Uterus (tissue), 4 donors: ENCODE measurements around the gene CLSTN1. TPM values are rescaled to one million over a fixed set of nuclear protein-coding genes. Genes with fewer than 3 reads are reported as not detected.
"Not testable (repeated sequence)": the region's sequence is repeated elsewhere in the genome, so short reads cannot be mapped to it uniquely, and the experiment has no call there.

ENCODE experiments used
- DNase-seq, 2 donors: peaks; one replicate each; pipeline ENCODE4 v3.0.0-alpha.2; 2019 to 2020
- H3K27ac ChIP-seq, 2 donors: fragments of 200-600 bp; sonication (generic); 1 replicate in 1 of 2; 2 replicates in 1 of 2; pipeline ENCODE4 v1.5.1; 2016 to 2018
- H3K27me3 ChIP-seq, 2 donors: fragments of 200-600 bp; sonication (generic); one replicate each; pipeline ENCODE4 v1.5.1; 2018 to 2019; ENCODE audit warnings: control low read depth in 1 of 2
- H3K36me3 ChIP-seq, 2 donors: fragments of 200-600 bp; sonication (generic); one replicate each; pipeline ENCODE4 v1.5.1; 2019; ENCODE audit warnings: control low read depth in 1 of 2
- H3K4me1 ChIP-seq, 2 donors: fragments of 200-600 bp; sonication (generic); one replicate each; pipeline ENCODE4 v1.5.1; 2018 to 2019; ENCODE audit warnings: control low read depth in 1 of 2
- H3K4me3 ChIP-seq, 2 donors: fragments of 200-600 bp; sonication (generic); 1 replicate in 1 of 2; 2 replicates in 1 of 2; pipeline ENCODE4 v1.5.1; 2018 to 2019; ENCODE audit warnings: mild to moderate bottlenecking in 1 of 2
- H3K9me3 ChIP-seq, 2 donors: fragments of 200-600 bp; sonication (generic); one replicate each; pipeline ENCODE4 v1.5.1; 2019; ENCODE audit warnings: control low read depth in 1 of 2
- POLR2A ChIP-seq, 2 donors: fragments of 450-650 bp; IDR thresholded peaks; one replicate each; pipeline ENCODE4 v1.6.1; 2016; ENCODE audit warnings: antibody characterized with exemption in 2 of 2, mild to moderate bottlenecking in 1 of 2, moderate library complexity in 1 of 2
- intact Hi-C: fragments of 100-400 bp; cut with DNase I; formaldehyde crosslinking; loops from one replicate; pipeline ENCODE4 v1.15.1; 2023; ENCODE audit warnings: low total_unique reads
- total RNA-seq, 4 donors: library from RNA; depleted of rRNA in 3 of 4; stranded (reverse); fragments of >200 nt in 3 of 4; gene quantifications; one replicate each; pipeline versions ENCODE4 v1.1.0 to v1.2.4, GENCODE V29; 2014 to 2023
- TF ChIP-seq, protein P1 (sequence below), 4 experiments: fragments of 200-600 bp in 2 of 4; fragments of 450-650 bp in 2 of 4; sonication (generic) in 2 of 4; IDR thresholded peaks; one replicate each; pipeline ENCODE4 v1.5.1; 2016 to 2019; ENCODE audit warnings: antibody characterized with exemption in 4 of 4, mild to moderate bottlenecking in 2 of 4, moderate library complexity in 1 of 4
- donor health status: DM: yes; HTN: yes; CAD: no.

Gene CLSTN1
- total RNA-seq, 4 donors from 2014 or later = 46.8 to 184 (median 94.0) TPM

DNA sequence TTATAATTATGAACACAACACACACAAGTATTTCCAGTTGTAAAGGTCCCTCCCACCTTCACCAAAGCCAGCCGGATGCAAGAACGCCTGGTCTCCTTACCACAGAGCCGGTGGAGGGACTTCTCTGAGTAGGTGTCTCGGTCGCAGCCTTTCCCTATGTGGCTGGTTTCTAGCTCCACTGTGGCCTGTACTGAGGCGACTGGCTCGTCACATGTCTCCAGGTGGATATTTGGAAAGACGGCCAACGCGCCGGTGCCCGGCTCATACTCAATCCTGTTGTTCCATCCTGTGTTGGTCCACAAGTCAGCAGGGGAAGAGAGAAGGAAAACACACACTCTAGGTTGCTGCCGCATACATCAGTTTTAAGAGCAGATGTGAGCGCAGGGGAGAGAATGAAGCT, 74.4 kb downstream of the CLSTN1 start:
- Histone ChIP-seq H3K4me1 (no peaks in the 10 kb centered on the region), H3K36me3 (no peaks in the 10 kb centered on the region), H3K9me3 (no peaks in the 10 kb centered on the region), H3K4me3 (no peak overlapping the region), H3K27me3 (no peaks in the 10 kb centered on the region), H3K27ac (no peak overlapping the region)
- intact Hi-C loops = no loop called here
- TF ChIP-seq POLR2A (IDR thresholded peaks at IDR 0.05) = no peak
- TF ChIP-seq, protein P1, sequence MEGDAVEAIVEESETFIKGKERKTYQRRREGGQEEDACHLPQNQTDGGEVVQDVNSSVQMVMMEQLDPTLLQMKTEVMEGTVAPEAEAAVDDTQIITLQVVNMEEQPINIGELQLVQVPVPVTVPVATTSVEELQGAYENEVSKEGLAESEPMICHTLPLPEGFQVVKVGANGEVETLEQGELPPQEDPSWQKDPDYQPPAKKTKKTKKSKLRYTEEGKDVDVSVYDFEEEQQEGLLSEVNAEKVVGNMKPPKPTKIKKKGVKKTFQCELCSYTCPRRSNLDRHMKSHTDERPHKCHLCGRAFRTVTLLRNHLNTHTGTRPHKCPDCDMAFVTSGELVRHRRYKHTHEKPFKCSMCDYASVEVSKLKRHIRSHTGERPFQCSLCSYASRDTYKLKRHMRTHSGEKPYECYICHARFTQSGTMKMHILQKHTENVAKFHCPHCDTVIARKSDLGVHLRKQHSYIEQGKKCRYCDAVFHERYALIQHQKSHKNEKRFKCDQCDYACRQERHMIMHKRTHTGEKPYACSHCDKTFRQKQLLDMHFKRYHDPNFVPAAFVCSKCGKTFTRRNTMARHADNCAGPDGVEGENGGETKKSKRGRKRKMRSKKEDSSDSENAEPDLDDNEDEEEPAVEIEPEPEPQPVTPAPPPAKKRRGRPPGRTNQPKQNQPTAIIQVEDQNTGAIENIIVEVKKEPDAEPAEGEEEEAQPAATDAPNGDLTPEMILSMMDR (IDR thresholded peaks at IDR 0.05) = no peak
- no peak for DNase-seq

DNA sequence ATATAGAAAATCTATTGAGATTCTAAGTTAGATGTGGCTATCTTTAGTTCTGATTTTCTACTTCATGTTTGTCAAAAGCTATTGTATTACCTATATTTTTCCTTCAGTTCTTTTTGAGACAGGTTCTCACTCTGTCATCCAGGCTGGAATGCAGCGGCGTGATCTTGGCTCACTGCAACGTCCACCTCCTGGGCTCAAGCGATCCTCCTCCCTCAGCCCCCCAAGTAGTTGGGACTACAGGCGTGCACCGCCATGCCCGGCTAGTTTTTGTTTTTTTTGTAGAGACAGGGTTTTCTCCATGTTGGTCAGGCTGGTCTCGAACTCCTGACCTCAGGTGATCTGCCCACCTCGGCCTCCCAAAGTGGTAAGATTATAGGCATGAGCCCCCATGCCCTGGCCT, 75.4 kb downstream of the CLSTN1 start:
- H3K4me1 ChIP-seq, H3K36me3 ChIP-seq, intact Hi-C loops, H3K4me3 ChIP-seq, DNase-seq, H3K9me3 ChIP-seq, H3K27me3 ChIP-seq, H3K27ac ChIP-seq: not testable (repeated sequence)

DNA sequence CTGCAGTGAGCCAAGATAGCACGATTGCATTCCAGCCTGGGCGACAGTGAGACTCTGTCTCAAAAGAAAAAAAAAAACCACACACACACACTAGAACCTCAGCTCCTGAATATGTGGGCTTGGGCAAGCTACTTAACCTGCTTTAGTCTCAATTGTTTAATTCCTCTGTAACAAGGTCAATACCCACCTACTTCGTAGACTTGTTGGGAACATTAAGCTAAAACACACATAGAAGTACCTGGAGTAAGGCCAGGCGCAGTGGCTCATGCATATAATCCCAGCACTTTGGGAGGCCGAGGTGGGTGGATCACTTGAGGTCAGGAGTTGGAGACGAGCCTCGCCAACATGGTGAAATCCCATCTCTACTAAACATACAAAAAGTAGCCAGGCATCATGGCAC, 77.1 kb downstream of the CLSTN1 start:
- Histone ChIP-seq H3K27ac (no peak overlapping the region), H3K9me3 (no peaks in the 10 kb centered on the region), H3K36me3 (no peaks in the 10 kb centered on the region), H3K27me3 (no peaks in the 10 kb centered on the region), H3K4me3 (no peak overlapping the region), H3K4me1 (no peaks in the 10 kb centered on the region)
- no peak for TF ChIP-seq POLR2A (IDR thresholded peaks at IDR 0.05)
- TF ChIP-seq, protein P1 (IDR thresholded peaks at IDR 0.05) = no peak
- no peak for DNase-seq
- intact Hi-C loops = no loop called here

GRCh38 chr1:9746211-9746610, 77.6 kb downstream of the CLSTN1 start:
- TF ChIP-seq, protein P1 (IDR thresholded peaks at IDR 0.05) = no peak
- no peak for TF ChIP-seq POLR2A (IDR thresholded peaks at IDR 0.05)
- Histone ChIP-seq H3K4me3 (no peak overlapping the region), H3K4me1 (no peaks in the 10 kb centered on the region), H3K27ac (no peak overlapping the region), H3K9me3 (no peaks in the 10 kb centered on the region), H3K36me3 (no peaks in the 10 kb centered on the region), H3K27me3 (no peaks in the 10 kb centered on the region)
- intact Hi-C loops = no loop called here
- no peak for DNase-seq

DNA sequence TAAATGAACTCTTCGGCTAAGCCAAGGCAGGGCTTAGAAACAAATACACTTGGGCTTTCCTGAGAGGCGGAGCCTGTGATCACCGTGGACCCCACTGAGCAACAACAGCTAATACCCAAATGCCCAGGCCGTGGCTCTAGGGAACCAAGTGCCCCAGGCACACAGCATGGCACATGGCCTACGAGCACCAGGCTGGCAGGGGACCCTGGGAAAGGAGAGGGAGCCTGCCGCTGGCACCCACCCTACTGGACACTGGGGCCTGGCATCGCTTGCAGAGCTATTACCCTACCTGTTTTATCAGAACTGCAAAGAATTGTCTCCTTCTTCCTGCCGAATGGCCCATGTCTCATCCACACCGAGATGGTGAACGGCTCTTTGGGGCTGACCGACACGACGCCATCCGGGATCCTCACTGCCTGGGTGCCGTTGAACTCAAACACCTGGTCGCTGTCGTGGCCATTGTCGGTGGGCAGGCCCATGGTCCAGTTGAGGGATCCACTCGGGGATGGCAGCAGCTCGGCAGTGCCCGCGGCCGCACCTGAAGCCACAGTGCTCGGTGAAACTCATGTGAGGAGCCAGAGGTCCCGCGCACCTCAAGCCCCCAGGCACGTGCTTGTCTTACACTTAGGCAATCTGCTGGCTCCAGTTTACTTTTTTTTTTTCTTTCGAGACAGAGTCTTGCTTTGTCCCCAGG, 79.5 kb downstream of the CLSTN1 start:
- no peak for DNase-seq
- Histone ChIP-seq H3K36me3 (no peaks in the 10 kb centered on the region), H3K9me3 (no peaks in the 10 kb centered on the region), H3K27me3 (no peaks in the 10 kb centered on the region), H3K4me3 (no peak overlapping the region), H3K27ac (no peak overlapping the region), H3K4me1 (no peaks in the 10 kb centered on the region)
- TF ChIP-seq, protein P1 (IDR thresholded peaks at IDR 0.05) = no peak
- no peak for TF ChIP-seq POLR2A (IDR thresholded peaks at IDR 0.05)
- intact Hi-C loops = no loop called here

GRCh38 chr1:9737671-9738070, 86.1 kb downstream of the CLSTN1 start:
- DNase-seq = no peak
- no peaks in the 10 kb centered on the region for H3K4me1 ChIP-seq
- no peak overlapping the region for H3K4me3 ChIP-seq
- H3K27ac ChIP-seq = no peak overlapping the region
- no peaks in the 10 kb centered on the region for H3K36me3 ChIP-seq
- H3K27me3 ChIP-seq = no peaks in the 10 kb centered on the region
- TF ChIP-seq, protein P1 (IDR thresholded peaks at IDR 0.05) = no peak
- TF ChIP-seq POLR2A (IDR thresholded peaks at IDR 0.05) = no peak
- intact Hi-C loops = no loop called here
- no peaks in the 10 kb centered on the region for H3K9me3 ChIP-seq
